ENCODE results near the gene FAM153A.
"Not testable (repeated sequence)": the region's sequence is repeated elsewhere in the genome, so short reads cannot be mapped to it uniquely, and the experiment has no call there.

Gene FAM153A

GRCh38 chr5:177723831-177724485 lies 58.7 kb downstream of the FAM153A start:
- not testable (repeated sequence) for DNase-seq

GRCh38 chr5:177722829-177723228 lies 59.9 kb downstream of the FAM153A start:
- DNase-seq, result not testable (repeated sequence)

- DNase-seq, result not testable (repeated sequence)
These were observed 62.7 kb downstream of the FAM153A start for GRCh38 chr5:177719989-177720388.

- not testable (repeated sequence) for DNase-seq
These were observed 67.3 kb downstream of the FAM153A start for GRCh38 chr5:177715423-177715822.

GRCh38 chr5:177696100-177696499 lies 86.6 kb downstream of the FAM153A start:
- not testable (repeated sequence) for DNase-seq

- not testable (repeated sequence) for DNase-seq
These were observed 87.3 kb downstream of the FAM153A start for GRCh38 chr5:177695356-177695930.

- not testable (repeated sequence) for DNase-seq
These were observed 88.2 kb downstream of the FAM153A start for GRCh38 chr5:177694518-177694835.

GRCh38 chr5:177693671-177694517 lies 88.8 kb downstream of the FAM153A start:
- not testable (repeated sequence) for DNase-seq

GRCh38 chr5:177692969-177693368 lies 89.7 kb downstream of the FAM153A start:
- not testable (repeated sequence) for DNase-seq

GRCh38 chr5:177692507-177692906 lies 90.2 kb downstream of the FAM153A start:
- DNase-seq, result not testable (repeated sequence)

- DNase-seq, result not testable (repeated sequence)
These were observed 93.6 kb downstream of the FAM153A start for GRCh38 chr5:177689011-177689610.

GRCh38 chr5:177688091-177688490 lies 94.6 kb downstream of the FAM153A start:
- DNase-seq, result not testable (repeated sequence)

- not testable (repeated sequence) for DNase-seq
These were observed 100.8 kb downstream of the FAM153A start for GRCh38 chr5:177681920-177682319.

All from right forelimb (tissue), 1 donor.